H1 (cell line): ENCODE results near the gene SCN3A. TPM values are rescaled to one million over a fixed set of nuclear protein-coding genes. Genes with fewer than 3 reads are reported as not detected.

Experiments used
- CTCF ChIA-PET: fragments of 300-600 bp; sonication (Branson Sonifier 250); formaldehyde crosslinking; loops from one replicate; lab custom pipeline; 2021; ENCODE audit not compliant: partially characterized antibody; lab: Charles Lee
- POLR2A ChIA-PET: fragments of 300-600 bp; sonication (Branson Sonifier 250); formaldehyde crosslinking; loops from one replicate; lab custom pipeline; 2021; ENCODE audit warnings: inconsistent platforms; ENCODE audit not compliant: partially characterized antibody; lab: Charles Lee
- DNase-seq, 2 experiments: peaks; one replicate each; pipeline versions ENCODE4 v3.0.0 to v3.0.0-alpha.2; 2010 to 2022; ENCODE audit warnings: low spot score in 2 of 2, low read depth in 1 of 2, mixed read lengths in 1 of 2
- FAIRE-seq: peaks from 2 replicates; lab custom pipeline; 2011; peaks lifted over from hg19 to GRCh38; lab: Jason Lieb, UNC
- H2AFZ ChIP-seq: 2 replicates; pipeline ENCODE4 v1.8.1; 2012; ENCODE audit warnings: low read length, inconsistent platforms
- H2AK5ac ChIP-seq: 2 replicates; pipeline ENCODE4 v1.6.1; 2013; ENCODE audit warnings: low read depth, low read length
- H2BK120ac ChIP-seq: replicated peaks from 2 replicates; pipeline ENCODE3; 2013; ENCODE audit warnings: low read depth, low read length, inconsistent platforms
- H2BK12ac ChIP-seq: 2 replicates; pipeline ENCODE4 v1.6.1; 2013; ENCODE audit warnings: low read depth, low read length
- H2BK15ac ChIP-seq: 2 replicates; pipeline ENCODE4 v1.6.1; 2013; ENCODE audit warnings: low read length
- H2BK20ac ChIP-seq: 2 replicates; pipeline ENCODE4 v1.6.1; 2013; ENCODE audit warnings: low read length
- H2BK5ac ChIP-seq: 2 replicates; pipeline ENCODE4 v1.6.1; 2013; ENCODE audit warnings: low read depth, low read length
- H3K14ac ChIP-seq: 2 replicates; pipeline ENCODE4 v1.6.1; 2013; ENCODE audit warnings: inconsistent platforms; ENCODE audit not compliant: insufficient read length
- H3K18ac ChIP-seq: 2 replicates; pipeline ENCODE4 v1.6.1; 2013; ENCODE audit warnings: low read length; ENCODE audit errors: extremely low read depth
- H3K23ac ChIP-seq: 2 replicates; pipeline ENCODE4 v1.6.1; 2013; ENCODE audit warnings: inconsistent platforms; ENCODE audit not compliant: insufficient read length
- H3K23me2 ChIP-seq: 2 replicates; pipeline ENCODE4 v1.6.1; 2013; ENCODE audit warnings: low read depth, low read length
- H3K27ac ChIP-seq: 2 replicates; pipeline ENCODE4 v1.6.1; 2011; ENCODE audit warnings: low read depth, low read length, inconsistent platforms
- H3K27me3 ChIP-seq, 4 experiments: replicated peaks in 1 of 4; 1 replicate in 1 of 4; 2 replicates in 3 of 4; pipeline versions ENCODE4 v1.6.1 to v1.8.1; 2011 to 2013; ENCODE audit warnings: low read length in 3 of 4, mild to moderate bottlenecking in 3 of 4, inconsistent platforms in 2 of 4, mixed read lengths in 2 of 4, moderate library complexity in 1 of 4; ENCODE audit not compliant: control insufficient read depth in 3 of 4, insufficient read depth in 3 of 4; ENCODE audit errors: extremely low read depth in 1 of 4
- H3K36me3 ChIP-seq, 4 experiments: 2 replicates each; pipeline versions ENCODE4 v1.6.1 to v1.8.1; 2011 to 2013; ENCODE audit warnings: mild to moderate bottlenecking in 4 of 4, low read length in 3 of 4, moderate library complexity in 2 of 4, control low read depth in 1 of 4, inconsistent platforms in 1 of 4; ENCODE audit not compliant: insufficient read depth in 4 of 4, control insufficient read depth in 2 of 4
- H3K4ac ChIP-seq: replicated peaks from 2 replicates; pipeline ENCODE3; 2013; ENCODE audit warnings: low read length, low read depth, mixed read lengths, inconsistent platforms; ENCODE audit not compliant: insufficient read length
- H3K4me1 ChIP-seq, 4 experiments: replicated peaks in 1 of 4; 1 replicate in 1 of 4; 2 replicates in 3 of 4; pipeline versions ENCODE4 v1.6.1 to v1.8.1; 2011 to 2013; ENCODE audit warnings: low read length in 3 of 4, inconsistent platforms in 2 of 4, mixed read lengths in 1 of 4; ENCODE audit not compliant: insufficient read depth in 4 of 4, control insufficient read depth in 3 of 4
- H3K4me2 ChIP-seq, 2 experiments: 2 replicates each; pipeline versions ENCODE4 v1.6.1 to v1.8.1; 2011 to 2013; ENCODE audit warnings: low read depth in 2 of 2, low read length in 2 of 2, control low read depth in 1 of 2, inconsistent platforms in 1 of 2, mild to moderate bottlenecking in 1 of 2; ENCODE audit not compliant: insufficient read depth in 1 of 2
- H3K4me3 ChIP-seq, 4 experiments: fragments of 200-600, 300-600 bp in 1 of 4; sonication (generic), shearing (Covaris generic), sonication (Bioruptor Twin) in 1 of 4; 2 replicates each; pipeline versions ENCODE4 v1.5.1 to v1.8.1; 2011 to 2016; ENCODE audit warnings: low read length in 4 of 4, low read depth in 3 of 4, control low read depth in 2 of 4, inconsistent platforms in 2 of 4, mild to moderate bottlenecking in 2 of 4, mixed read lengths in 1 of 4, moderate library complexity in 1 of 4; ENCODE audit not compliant: insufficient read depth in 2 of 4; ENCODE audit errors: extremely low read depth in 1 of 4
- H3K56ac ChIP-seq: replicated peaks from 2 replicates; pipeline ENCODE3; 2013; ENCODE audit warnings: low read depth, mild to moderate bottlenecking, mixed read lengths, low read length, inconsistent platforms; ENCODE audit not compliant: insufficient read length
- H3K79me1 ChIP-seq: 2 replicates; pipeline ENCODE4 v1.6.1; 2013; ENCODE audit warnings: low read depth, low read length, control low read depth
- H3K79me2 ChIP-seq, 2 experiments: 2 replicates each; pipeline versions ENCODE4 v1.6.1 to v1.8.1; 2012 to 2013; ENCODE audit warnings: low read length in 2 of 2, mild to moderate bottlenecking in 2 of 2, inconsistent platforms in 1 of 2; ENCODE audit not compliant: insufficient read depth in 2 of 2, control insufficient read depth in 1 of 2
- H3K9ac ChIP-seq, 4 experiments: replicated peaks in 1 of 4; 1 replicate in 1 of 4; 2 replicates in 3 of 4; pipeline versions ENCODE4 v1.6.1 to v1.8.1; 2011 to 2013; ENCODE audit warnings: low read depth in 3 of 4, low read length in 3 of 4, control low read depth in 2 of 4, mild to moderate bottlenecking in 2 of 4, moderate library complexity in 2 of 4, inconsistent platforms in 1 of 4; ENCODE audit errors: extremely low read depth in 1 of 4
- H3K9me3 ChIP-seq, 2 experiments: 2 replicates each; pipeline versions ENCODE4 v1.6.1 to v1.8.1; 2012 to 2013; ENCODE audit warnings: mild to moderate bottlenecking in 2 of 2, moderate library complexity in 2 of 2, control low read depth in 1 of 2, inconsistent platforms in 1 of 2, low read depth in 1 of 2, low read length in 1 of 2, mixed read lengths in 1 of 2; ENCODE audit not compliant: insufficient read depth in 2 of 2
- H4K20me1 ChIP-seq, 2 experiments: replicated peaks in 1 of 2; 2 replicates each; pipeline versions ENCODE3 to v1.8.1; 2011 to 2013; ENCODE audit warnings: inconsistent platforms in 2 of 2, low read length in 2 of 2, mild to moderate bottlenecking in 1 of 2; ENCODE audit not compliant: insufficient read depth in 2 of 2, control insufficient read depth in 1 of 2
- H4K5ac ChIP-seq: 2 replicates; pipeline ENCODE4 v1.6.1; 2013; ENCODE audit warnings: low read length, low read depth, mixed read lengths, inconsistent platforms; ENCODE audit not compliant: insufficient read length
- H4K8ac ChIP-seq: 2 replicates; pipeline ENCODE4 v1.8.0; 2013; ENCODE audit warnings: mild to moderate bottlenecking, moderate library complexity, low read length, inconsistent platforms; ENCODE audit not compliant: insufficient read depth; ENCODE audit errors: extremely low read depth
- H4K91ac ChIP-seq: replicated peaks from 2 replicates; pipeline ENCODE3; 2013; ENCODE audit warnings: low read length, mixed read lengths, inconsistent platforms; ENCODE audit not compliant: insufficient read length
- BACH1 ChIP-seq: IDR thresholded peaks from 2 replicates; pipeline ENCODE4 v1.6.1; 2012; ENCODE audit warnings: low read length, improper control_type of control experiment
- CTBP2 ChIP-seq: IDR thresholded peaks from 2 replicates; pipeline ENCODE4 v1.7.0; 2011; ENCODE audit warnings: borderline replicate concordance, mild to moderate bottlenecking, moderate library complexity, mixed read lengths, low read length; ENCODE audit not compliant: insufficient read depth, insufficient read length
- EZH2 ChIP-seq: fragments of 200-600 bp; sonication (generic); IDR thresholded peaks from 2 replicates; pipeline ENCODE4 v1.7.1; 2012; ENCODE audit warnings: low read depth, mild to moderate bottlenecking, moderate library complexity, low read length, inconsistent platforms; ENCODE audit not compliant: severe bottlenecking
- GABPA ChIP-seq: IDR thresholded peaks from 2 replicates; pipeline ENCODE4 v1.6.1; 2011; ENCODE audit warnings: mild to moderate bottlenecking, low read length, moderate library complexity, borderline replicate concordance; ENCODE audit not compliant: insufficient read depth
- POLR2A ChIP-seq, 2 experiments: IDR thresholded peaks; 1 replicate in 1 of 2; 2 replicates in 1 of 2; pipeline ENCODE4 v1.6.1; 2011; ENCODE audit warnings: low read depth in 2 of 2, low read length in 2 of 2, mild to moderate bottlenecking in 2 of 2; ENCODE audit errors: control extremely low read depth in 1 of 2
- POLR2AphosphoS5 ChIP-seq: IDR thresholded peaks from 2 replicates; pipeline ENCODE4 v1.6.1; 2011; ENCODE audit warnings: low read depth, low read length
- RBBP5 ChIP-seq: IDR thresholded peaks from 2 replicates; pipeline ENCODE4 v1.7.1; 2012; ENCODE audit warnings: low read depth, mild to moderate bottlenecking, inconsistent platforms, low read length, moderate library complexity, borderline replicate concordance
- TCF12 ChIP-seq: IDR thresholded peaks from 2 replicates; pipeline ENCODE4 v1.6.1; 2011; ENCODE audit warnings: low read depth, mild to moderate bottlenecking, low read length
- TEAD4 ChIP-seq: IDR thresholded peaks from 2 replicates; pipeline ENCODE4 v1.6.1; 2012; ENCODE audit warnings: low read depth, low read length, inconsistent platforms, mixed read lengths
- WGBS, 2 experiments: shearing (Covaris generic) in 1 of 2; methylation state at CpG; one replicate each; pipeline versions ENCODE4 v1.1.6 to v1.1.7; 2013 to 2015; ENCODE audit warnings: low lambda C conversion rate in 2 of 2, mixed read lengths in 2 of 2, inconsistent platforms in 1 of 2, low coverage in 1 of 2, missing lambda C conversion rate in 1 of 2; ENCODE audit not compliant: insufficient replicate concordance in 2 of 2, insufficient coverage in 1 of 2, insufficient read length in 1 of 2; ENCODE audit errors: extremely low coverage in 1 of 2, missing lambda C conversion rate in 1 of 2; 5-methylcytosine and 5-hydroxymethylcytosine counted together
- polyA plus RNA-seq, 7 experiments: library from polyadenylated mRNA; depleted of rRNA in 3 of 7; stranded (reverse) in 5 of 7; unstranded in 2 of 7; fragments of >200 nt in 5 of 7; fragments of 200-250 nt in 2 of 7; gene quantifications; 1 replicate in 5 of 7; 2 replicates in 1 of 7; 4 replicates in 1 of 7; pipeline versions ENCODE4 v1.2.1 to v1.2.3, GENCODE V29; 2011 to 2013; ENCODE audit warnings: missing spikeins in 2 of 7, mixed read lengths in 2 of 7
- total RNA-seq: library from RNA; stranded (reverse); fragmentation: NEBNext Ultra II Directional; extraction: Animal tissue kit (Norgen Biotek cat#: 25700); gene quantifications from 2 replicates; pipeline ENCODE4 v1.2.1, GENCODE V29; 2021
- TF ChIP-seq, protein P1 (sequence below): IDR thresholded peaks from 2 replicates; pipeline ENCODE4 v1.6.1; 2012; ENCODE audit warnings: low read length, inconsistent platforms
- TF ChIP-seq, protein P2 (sequence below): IDR thresholded peaks from 2 replicates; pipeline ENCODE4 v1.6.1; 2012; ENCODE audit warnings: inconsistent platforms
- TF ChIP-seq, protein P3 (sequence below): IDR thresholded peaks from 2 replicates; pipeline ENCODE4 v1.6.1; 2011; ENCODE audit warnings: low read depth, mild to moderate bottlenecking, low read length; ENCODE audit not compliant: insufficient read depth

Gene SCN3A
- total and polyA plus RNA-seq, 2 of the 8 experiments (the other 6 are each of a cell fraction or from before 2014, with no cell fraction given) = 0.02 TPM; not detected in 1

DNA sequence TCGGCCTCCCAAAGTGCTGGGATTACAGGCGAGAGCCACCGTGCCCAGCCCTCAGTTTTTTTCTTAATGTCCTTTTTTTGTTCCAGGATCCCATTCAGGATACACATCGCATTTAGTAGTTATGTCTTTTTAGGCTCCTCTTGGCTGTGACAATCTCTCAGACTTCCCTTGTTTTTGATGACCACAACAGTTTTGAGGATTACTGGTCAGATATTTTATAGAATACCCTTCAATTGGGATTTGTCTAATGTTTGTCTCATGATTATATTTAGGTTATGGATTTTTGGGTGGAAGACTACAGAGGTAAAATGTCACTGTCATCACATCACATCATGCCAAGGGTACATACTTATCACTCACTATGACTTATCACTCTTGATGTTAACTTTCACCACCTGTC lies 46.7 kb downstream of the SCN3A start:
- H3K27ac ChIP-seq = no peak overlapping the region
- H4K91ac ChIP-seq = no peak overlapping the region
- no peak overlapping the region for H2BK120ac ChIP-seq
- no peaks in the 10 kb centered on the region for H3K79me2 ChIP-seq
- no peaks in the 10 kb centered on the region for H3K79me1 ChIP-seq
- no peaks in the 10 kb centered on the region for H3K4me1 ChIP-seq
- H3K4me2 ChIP-seq = no peak overlapping the region
- H3K23ac ChIP-seq = no peak overlapping the region
- no peak overlapping the region for H2BK5ac ChIP-seq
- H3K4ac ChIP-seq = no peak overlapping the region
- POLR2A ChIA-PET = no interaction called here
- CTCF ChIA-PET = interaction anchor here (3.5 kb wide), 1 partner anchor 141 kb away, joined by 17 read pairs; no protein-coding TSS in a partner anchor
- no peak overlapping the region for H2BK20ac ChIP-seq
- no peak overlapping the region for H3K56ac ChIP-seq
- no peak overlapping the region for H2BK15ac ChIP-seq
- H4K20me1 ChIP-seq = no peaks in the 10 kb centered on the region
- H2AK5ac ChIP-seq = no peak overlapping the region
- no peak overlapping the region for H4K8ac ChIP-seq
- H3K23me2 ChIP-seq = no peaks in the 10 kb centered on the region; the same call in 1 of the 2 replicates
- H2AFZ ChIP-seq = no peak overlapping the region
- DNase-seq = no peak
- 81% methylated on average over 4 of the region's 4 CpGs; no CpG with 5 or more reads in 1 of the 2 experiments for WGBS, 2 experiments
- no peak overlapping the region for H4K5ac ChIP-seq
- FAIRE-seq = no peak
- H3K4me3 ChIP-seq = no peak overlapping the region
- no peak overlapping the region for H3K9ac ChIP-seq
- H3K18ac ChIP-seq = no peak overlapping the region
- H3K27me3 ChIP-seq = no peaks in the 10 kb centered on the region
- no peaks in the 10 kb centered on the region for H3K9me3 ChIP-seq
- no peak overlapping the region for H2BK12ac ChIP-seq
- no peaks in the 10 kb centered on the region for H3K36me3 ChIP-seq
- no peak overlapping the region for H3K14ac ChIP-seq
- TF ChIP-seq BACH1 (no peak), TEAD4 (no peak), RBBP5 (no peak), TCF12 (no peak), EZH2 (no peak), POLR2A (IDR thresholded peaks at IDR 0.05; ENCODE audit: control extremely low read depth in 1 of 2, low read depth in 2 of 2, low read length in 2 of 2) (no peak), POLR2AphosphoS5 (no peak), GABPA (no peak), CTBP2 (no peak)
- TF ChIP-seq, protein P1, sequence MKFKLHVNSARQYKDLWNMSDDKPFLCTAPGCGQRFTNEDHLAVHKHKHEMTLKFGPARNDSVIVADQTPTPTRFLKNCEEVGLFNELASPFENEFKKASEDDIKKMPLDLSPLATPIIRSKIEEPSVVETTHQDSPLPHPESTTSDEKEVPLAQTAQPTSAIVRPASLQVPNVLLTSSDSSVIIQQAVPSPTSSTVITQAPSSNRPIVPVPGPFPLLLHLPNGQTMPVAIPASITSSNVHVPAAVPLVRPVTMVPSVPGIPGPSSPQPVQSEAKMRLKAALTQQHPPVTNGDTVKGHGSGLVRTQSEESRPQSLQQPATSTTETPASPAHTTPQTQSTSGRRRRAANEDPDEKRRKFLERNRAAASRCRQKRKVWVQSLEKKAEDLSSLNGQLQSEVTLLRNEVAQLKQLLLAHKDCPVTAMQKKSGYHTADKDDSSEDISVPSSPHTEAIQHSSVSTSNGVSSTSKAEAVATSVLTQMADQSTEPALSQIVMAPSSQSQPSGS = no peak
- TF ChIP-seq, protein P2, sequence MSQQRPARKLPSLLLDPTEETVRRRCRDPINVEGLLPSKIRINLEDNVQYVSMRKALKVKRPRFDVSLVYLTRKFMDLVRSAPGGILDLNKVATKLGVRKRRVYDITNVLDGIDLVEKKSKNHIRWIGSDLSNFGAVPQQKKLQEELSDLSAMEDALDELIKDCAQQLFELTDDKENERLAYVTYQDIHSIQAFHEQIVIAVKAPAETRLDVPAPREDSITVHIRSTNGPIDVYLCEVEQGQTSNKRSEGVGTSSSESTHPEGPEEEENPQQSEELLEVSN = no peak
- TF ChIP-seq, protein P3, sequence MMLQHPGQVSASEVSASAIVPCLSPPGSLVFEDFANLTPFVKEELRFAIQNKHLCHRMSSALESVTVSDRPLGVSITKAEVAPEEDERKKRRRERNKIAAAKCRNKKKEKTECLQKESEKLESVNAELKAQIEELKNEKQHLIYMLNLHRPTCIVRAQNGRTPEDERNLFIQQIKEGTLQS = no peak
